Upper lobe of left lung (tissue), 4 donors: Measurements from ENCODE around the gene ATL1.
A peak's percentile ranks its signal among the peaks of the same experiment; 100 is the strongest.

Source experiments
- EP300 ChIP-seq, 4 donors: sonication (generic); formaldehyde crosslinking; IDR thresholded peaks; one replicate each; pipeline ENCODE4 v1.5.1; 2017; ENCODE audit warnings: antibody characterized with exemption in 4 of 4, control low read depth in 2 of 4
- POLR2A ChIP-seq, 4 donors: fragments of 450-650 bp; IDR thresholded peaks; one replicate each; pipeline ENCODE4 v1.5.1; 2016 to 2017; ENCODE audit warnings: antibody characterized with exemption in 4 of 4, mild to moderate bottlenecking in 2 of 4
- POLR2AphosphoS5 ChIP-seq, 2 donors: sonication (generic); formaldehyde crosslinking; IDR thresholded peaks; one replicate each; pipeline ENCODE4 v1.5.1; 2017; ENCODE audit warnings: antibody characterized with exemption in 2 of 2
- TF ChIP-seq, protein P1 (sequence below), 6 experiments: fragments of 450-650 bp in 4 of 6; fragments of 200-600 bp in 2 of 6; sonication (generic) in 2 of 6; IDR thresholded peaks; one replicate each; pipeline ENCODE4 v1.5.1; 2016 to 2019; ENCODE audit warnings: antibody characterized with exemption in 6 of 6

DNA sequence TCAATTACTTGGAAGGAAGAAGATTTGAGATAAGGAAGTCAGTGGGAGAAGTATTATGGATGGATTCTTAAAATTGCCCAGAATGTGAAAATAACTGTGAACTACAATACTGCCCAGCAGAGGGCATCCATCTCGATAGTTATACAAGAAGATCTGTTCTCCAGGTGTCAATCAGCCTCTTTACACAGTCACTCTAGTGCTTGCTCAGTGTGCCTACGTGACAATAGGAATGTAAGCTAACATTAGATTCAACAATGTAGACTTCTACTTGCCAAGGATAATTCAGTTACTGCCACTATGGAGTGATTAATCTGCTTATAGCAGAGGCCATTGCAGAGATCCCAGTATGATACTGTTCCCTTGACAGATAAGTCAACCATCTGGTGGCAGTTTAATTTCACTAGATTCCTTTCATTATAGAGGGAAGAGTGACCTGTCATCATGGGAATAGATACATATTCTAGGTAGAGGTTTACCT, 17.0 kb upstream of the ATL1 start:
- TF ChIP-seq, protein P1, sequence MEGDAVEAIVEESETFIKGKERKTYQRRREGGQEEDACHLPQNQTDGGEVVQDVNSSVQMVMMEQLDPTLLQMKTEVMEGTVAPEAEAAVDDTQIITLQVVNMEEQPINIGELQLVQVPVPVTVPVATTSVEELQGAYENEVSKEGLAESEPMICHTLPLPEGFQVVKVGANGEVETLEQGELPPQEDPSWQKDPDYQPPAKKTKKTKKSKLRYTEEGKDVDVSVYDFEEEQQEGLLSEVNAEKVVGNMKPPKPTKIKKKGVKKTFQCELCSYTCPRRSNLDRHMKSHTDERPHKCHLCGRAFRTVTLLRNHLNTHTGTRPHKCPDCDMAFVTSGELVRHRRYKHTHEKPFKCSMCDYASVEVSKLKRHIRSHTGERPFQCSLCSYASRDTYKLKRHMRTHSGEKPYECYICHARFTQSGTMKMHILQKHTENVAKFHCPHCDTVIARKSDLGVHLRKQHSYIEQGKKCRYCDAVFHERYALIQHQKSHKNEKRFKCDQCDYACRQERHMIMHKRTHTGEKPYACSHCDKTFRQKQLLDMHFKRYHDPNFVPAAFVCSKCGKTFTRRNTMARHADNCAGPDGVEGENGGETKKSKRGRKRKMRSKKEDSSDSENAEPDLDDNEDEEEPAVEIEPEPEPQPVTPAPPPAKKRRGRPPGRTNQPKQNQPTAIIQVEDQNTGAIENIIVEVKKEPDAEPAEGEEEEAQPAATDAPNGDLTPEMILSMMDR (IDR thresholded peaks at IDR 0.05): peak; percentile 22 to 77 (median 54)
- TF ChIP-seq EP300 (IDR thresholded peaks at IDR 0.05) (no peak), POLR2A (IDR thresholded peaks at IDR 0.05) (no peak), POLR2AphosphoS5 (IDR thresholded peaks at IDR 0.05) (no peak)
